Measurements from ENCODE around the gene CRIP1.
A peak's percentile ranks its signal among the peaks of the same experiment; 100 is the strongest.

The CRIP1 gene, protein sequence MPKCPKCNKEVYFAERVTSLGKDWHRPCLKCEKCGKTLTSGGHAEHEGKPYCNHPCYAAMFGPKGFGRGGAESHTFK

DNA sequence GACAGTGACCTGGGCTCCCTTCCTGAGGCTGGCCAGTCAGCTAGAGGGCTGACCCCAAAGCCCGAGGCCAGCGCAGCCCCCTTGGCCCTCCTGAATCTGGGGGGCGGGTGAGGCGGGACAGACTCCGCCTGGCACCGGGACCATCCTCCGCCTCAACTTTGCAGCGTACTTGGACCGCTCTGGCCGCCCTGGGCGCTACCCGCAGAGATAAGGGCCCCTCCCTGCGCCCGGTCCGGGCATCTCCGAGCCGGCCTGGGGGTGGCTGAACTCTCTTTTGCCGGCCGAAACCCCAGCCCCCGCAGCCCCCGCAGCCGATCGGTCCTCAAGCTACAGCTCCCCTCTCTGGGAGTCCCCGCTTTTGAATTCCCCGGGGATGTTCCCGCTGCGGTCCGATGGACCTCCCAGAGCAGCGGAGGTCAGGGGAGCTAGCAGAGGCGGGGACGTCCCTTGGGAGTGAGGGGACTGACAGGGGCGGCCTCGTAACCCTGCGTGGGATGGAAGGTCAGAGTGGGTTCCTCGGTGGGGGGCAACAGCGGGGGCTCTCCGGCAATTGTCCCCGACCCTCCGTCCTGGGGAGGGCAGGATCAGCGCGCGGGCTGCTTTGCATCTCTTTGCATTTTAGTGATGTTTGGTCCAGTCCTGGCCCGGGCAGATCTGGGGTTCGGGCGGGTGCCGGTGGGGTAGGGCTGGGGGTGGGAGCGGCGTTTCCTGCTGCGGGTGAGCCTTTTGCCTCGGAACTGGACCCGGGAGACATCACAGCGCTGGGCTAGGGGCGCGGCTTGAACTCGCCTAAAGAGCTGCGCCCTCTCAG lies at the start of gene CRIP1:
CRIP1 (plus strand) TSS at position 724 of the 811 bp plus-strand sequence. CDS start 374 bp downstream, outside the sequence.
- DNase-seq (ENCODE audit: low read depth in 2 of 2), result no peak

DNA sequence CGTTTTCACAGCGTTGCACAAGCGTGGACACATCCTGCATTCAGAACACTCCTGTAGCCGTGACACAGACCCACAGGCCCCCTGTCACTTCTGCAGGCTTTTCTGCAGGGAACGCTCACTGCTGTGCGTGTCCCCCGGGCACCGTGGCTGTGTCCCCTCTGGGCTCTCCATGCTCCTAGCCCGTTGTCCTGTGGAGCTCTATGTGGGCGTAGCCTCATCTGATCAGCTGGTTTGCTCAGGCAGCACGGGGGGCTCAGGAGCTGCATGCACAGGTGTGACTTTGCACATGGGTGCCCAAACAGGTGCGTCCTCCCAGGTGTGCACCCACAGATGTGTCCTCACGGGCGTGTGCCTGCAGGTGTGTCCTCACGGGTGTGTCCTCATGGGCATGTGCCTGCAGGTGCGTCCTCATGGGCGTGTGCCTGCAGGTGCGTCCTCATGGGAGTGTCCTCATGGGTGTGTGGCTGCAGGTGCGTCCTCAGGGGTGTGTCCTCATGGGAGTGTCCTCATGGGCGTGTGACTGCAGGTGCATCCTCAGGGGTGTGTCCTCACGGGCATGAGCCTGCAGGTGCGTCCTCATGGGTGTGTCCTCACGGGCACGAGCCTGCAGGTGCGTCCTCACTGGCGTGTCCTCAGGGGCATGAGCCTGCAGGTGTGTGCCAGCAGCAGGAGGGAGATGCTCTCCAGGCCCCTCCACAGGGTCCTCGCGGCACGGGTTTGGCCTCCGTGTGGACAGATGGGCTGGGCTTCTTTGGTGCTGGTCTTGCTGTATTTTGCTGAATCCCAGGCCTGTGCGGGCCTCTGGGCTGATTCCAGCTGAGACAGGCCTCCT lies 49.6 kb upstream of the CRIP1 start:
- no peak for DNase-seq (ENCODE audit: low read depth in 2 of 2)

DNA sequence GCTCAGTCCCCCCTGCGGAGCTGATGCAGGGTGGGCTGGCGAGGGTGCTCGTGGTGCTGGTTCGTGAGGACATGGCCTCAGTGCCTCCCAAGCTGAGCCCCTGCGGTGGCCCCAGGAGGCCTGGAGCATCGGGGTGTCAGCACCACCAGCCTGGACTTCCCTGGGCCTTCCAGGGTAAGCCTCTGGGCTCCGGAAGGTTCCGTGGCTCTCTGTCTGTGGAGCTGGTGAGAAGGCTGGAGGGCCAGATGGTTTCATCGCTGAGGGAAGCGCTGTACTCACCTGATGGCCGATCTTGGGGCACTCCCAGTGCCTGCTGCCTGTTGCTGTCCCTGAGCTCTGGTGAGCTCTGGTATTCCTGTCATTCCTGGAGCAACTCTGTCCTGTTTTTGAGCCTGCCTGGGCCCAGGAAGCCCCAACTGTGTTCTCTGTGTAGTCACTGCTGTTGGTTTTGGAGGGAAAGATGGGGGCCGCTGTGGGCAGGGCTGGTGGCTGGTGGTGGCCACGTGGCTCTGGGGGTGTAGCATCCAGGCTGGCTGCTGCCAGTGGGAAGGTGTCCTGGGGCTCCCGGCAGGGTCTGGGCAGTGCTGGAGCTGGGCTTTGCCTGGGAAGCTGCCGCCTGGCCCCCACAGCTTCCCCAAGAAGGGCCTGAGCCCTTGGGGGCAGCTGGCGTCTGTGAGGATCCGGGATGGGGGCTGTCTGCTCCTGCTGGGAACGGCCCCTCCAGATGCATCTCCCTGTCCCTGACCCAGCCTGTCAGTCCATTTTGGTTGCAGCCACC lies 48.8 kb upstream of the CRIP1 start:
- DNase-seq (ENCODE audit: low read depth in 2 of 2), result no peak

DNA sequence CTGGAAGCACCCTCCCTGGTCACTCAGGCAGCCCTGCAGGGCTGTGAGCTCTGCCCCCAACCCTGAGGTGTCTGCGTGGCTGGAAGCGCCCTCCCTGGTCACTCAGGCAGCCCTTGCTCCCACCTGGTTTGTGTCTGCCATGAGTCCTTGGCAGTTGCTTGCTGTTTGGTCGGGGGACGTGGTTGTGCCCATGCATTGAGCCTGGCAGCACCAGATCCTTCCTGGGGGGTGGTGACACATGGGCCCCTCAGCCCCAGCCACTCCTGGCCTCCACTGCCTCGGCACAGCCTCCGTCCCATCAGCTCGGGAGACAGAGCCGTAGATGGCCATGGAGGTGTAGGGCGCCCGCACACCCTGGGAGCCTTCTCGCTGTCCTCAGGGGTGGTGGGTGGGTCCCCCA lies 47.5 kb upstream of the CRIP1 start:
- DNase-seq (ENCODE audit: low read depth in 2 of 2), result no peak

DNA sequence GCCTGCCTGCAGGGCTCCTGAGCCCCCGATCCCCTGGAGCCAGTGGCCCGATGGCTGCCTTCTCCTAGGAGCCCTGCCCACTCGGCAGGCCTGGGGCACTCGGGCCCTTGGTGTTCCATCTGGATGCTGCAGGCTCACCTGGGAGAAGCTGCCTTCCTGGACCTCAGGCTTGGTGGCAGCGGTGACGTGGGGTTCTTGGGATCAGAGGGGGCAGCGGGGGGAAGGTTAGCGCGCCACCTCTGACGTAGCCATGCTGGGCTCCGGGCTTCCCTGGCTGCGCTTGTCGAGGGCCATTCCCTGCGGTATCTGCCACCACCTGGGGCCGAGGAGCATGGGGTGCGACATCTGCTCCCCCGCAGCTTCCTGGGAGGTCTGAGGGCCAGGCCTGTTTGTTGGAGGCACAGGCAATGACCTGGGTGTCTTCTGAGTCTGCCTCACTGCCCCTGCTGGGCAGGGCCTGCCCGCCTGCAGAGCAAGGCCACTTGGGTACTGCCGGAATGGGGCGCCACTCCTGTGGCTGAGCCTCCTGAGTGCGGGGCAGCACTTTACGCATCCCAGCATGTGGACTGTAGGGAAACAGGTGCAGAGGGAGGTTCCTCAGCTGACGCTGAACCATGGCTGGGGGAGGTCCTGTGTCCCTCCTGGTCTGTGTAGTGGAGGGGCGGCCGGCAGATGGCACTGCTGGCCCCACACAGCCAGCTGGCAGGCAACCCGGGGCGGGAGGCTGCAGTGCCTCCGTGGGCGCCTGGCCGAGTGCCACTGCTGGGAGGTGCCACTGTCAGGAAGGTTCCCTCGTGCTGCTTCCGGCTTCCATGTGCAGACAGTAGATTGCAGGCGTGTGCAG lies 46.8 kb upstream of the CRIP1 start:
- no peak for DNase-seq (ENCODE audit: low read depth in 2 of 2)

DNA sequence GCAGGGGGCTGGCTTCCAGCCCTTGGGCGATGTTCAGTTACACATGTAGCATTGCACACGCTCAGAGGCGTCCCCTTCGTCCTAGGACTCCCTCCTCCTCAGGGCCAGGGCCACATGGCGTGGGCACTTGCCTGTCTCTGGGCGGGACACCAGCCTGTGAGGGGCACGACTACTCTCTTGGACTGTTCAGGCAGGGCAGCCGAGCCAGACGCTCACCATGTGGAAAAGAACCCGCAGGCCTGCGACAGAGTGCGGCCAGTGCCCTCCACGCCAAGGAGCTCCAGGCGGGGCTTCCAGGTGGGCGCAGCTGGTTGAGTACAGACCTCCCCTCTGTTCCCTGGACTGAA lies 46.2 kb upstream of the CRIP1 start:
- no peak for DNase-seq (ENCODE audit: low read depth in 2 of 2)

DNA sequence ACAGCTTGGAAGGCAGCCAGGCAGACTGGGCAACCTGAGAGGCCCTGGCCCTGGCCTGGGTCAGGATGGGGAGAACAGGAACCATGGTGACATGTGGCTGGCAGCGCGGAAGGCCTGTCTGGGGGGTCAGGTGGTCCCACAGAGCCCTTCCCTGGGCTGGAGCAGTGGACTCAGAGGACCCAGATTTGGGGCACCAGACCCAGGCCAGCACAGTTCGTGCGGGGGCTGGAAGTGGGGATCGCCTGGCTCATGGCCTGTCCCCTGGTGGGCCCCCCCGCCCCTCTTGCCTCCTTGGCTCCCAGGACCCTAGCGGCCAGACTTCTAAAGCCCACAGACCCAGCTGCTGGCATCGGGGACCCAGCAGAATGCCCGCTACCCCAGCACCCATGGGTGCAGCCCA lies 45.7 kb upstream of the CRIP1 start:
- no peak for DNase-seq (ENCODE audit: low read depth in 2 of 2)

DNA sequence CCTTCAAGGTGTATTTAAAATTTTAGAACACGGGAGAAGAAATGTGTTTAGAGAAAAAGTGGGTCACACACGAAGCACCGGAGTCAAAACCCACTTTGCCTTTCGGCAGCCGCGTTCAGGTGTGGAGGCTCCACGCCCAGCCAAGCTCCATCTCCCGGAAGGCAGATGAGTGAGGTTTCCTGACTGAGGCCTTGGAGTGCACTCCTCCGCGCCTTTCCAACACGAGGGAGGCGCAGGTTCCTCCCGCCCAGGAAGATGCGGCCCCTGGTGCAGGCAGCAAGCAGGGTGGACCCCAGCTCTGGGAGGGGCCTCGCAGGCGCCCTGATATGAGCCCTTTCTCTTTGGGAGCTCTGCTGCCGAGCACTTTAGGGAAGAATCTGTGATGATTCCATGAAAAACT lies 44.6 kb upstream of the CRIP1 start:
- no peak for DNase-seq (ENCODE audit: low read depth in 2 of 2)

DNA sequence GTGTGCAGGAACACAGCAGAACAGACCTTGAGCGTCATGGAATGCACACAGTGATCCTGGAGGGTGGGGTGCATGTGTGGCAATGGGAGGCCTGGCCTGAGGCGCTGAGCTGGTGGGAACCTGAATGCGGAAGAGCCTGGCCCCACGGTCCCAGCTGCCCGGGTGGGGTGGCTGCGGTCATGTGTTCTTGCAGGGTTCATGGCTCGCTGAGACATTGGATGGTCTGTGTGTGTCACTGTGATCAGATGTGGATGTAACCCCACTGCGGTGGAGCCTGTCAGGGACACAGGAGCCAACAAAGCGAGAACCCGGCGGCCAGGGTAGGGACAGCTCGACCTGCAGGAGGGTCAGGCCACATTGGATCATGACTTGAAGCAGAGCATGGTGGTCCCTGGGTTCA lies 43.9 kb upstream of the CRIP1 start:
- DNase-seq (ENCODE audit: low read depth in 2 of 2), result no peak

DNA sequence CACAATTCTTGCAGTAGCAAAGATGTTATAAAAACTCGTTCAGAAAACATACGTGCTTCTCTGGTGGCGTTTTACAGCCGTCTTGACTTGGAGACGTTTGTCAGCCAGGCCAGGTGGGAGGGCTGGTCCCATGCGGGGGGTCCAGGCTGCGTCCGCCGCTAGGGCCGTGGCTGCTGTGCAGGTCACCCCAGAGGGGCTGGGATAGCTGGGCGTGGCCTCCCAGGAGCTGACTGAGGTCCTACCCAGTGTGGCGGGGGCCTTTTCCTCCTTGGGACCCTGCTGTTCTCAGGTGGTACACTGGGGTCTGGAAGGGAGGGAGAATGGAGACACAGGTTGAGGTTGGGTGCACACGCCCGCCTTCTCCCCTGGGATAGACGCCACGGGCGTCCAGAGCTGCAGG lies 41.8 kb upstream of the CRIP1 start:
- no peak for DNase-seq (ENCODE audit: low read depth in 2 of 2)

DNA sequence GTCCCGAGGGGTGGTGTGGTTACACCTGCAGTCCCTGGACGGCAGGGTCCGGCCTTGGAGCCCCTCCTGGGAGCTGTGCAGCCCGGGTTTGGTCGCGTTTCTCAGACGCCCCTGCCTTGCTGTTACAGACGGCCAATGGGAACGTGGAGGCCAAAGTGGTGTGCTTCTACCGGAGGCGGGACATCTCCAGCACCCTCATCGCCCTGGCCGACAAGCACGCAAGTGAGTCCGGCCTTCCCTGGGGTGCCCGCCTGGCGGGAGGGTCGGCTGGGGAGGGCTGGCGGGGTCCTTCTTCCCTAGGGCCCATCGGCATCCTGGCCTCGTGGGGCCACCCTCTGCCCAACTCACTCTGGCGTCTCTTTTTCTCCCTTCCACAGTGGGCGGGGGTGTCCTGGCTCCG lies 41.4 kb upstream of the CRIP1 start:
- no peak for DNase-seq (ENCODE audit: low read depth in 2 of 2)

DNA sequence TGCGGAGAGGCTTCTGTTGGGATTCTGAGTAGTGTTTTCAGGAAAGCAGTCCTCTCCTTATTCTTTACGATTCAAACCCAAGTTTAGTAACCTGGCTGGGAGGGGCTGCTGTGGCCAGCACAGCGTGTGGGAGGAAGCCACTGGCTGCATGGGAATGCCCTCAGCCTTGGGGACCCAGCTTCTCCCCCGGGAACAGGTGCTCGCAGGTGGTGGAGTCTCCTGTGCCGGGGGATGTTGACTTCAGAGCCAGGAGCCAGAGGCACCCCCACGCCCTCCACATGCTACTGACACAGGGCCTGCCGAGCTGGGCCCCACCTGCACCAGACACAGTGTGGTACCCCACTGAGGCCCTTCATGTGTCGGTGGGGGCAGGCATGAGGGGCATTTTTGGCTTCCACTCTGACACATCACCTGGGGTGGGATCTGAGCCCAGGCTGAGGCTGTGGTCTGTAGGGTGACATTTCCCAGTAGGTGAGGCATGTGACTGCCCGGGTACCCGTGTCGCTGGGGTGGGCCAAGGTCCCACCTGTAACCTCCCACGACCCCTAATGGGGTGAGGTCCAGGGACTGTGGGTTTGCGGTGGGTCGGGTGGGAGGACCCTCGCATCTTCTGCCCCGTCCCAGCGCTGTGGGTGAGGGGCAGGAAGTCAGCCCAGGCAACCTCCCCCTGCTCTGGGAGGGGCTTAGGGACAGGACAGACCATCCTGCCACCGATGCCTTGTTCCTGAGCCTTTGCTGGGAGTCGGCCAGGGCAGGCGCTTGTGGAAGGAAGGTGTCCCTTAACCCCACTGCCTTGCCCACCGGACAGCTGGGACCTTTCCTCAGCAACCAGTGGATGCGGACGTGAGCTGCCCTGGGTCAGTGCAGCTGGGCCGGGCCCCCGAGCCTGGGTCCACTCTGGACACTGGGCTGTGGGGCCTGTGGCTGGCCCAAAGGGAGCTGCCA lies 40.5 kb upstream of the CRIP1 start:
- no peak for DNase-seq (ENCODE audit: low read depth in 2 of 2)

DNA sequence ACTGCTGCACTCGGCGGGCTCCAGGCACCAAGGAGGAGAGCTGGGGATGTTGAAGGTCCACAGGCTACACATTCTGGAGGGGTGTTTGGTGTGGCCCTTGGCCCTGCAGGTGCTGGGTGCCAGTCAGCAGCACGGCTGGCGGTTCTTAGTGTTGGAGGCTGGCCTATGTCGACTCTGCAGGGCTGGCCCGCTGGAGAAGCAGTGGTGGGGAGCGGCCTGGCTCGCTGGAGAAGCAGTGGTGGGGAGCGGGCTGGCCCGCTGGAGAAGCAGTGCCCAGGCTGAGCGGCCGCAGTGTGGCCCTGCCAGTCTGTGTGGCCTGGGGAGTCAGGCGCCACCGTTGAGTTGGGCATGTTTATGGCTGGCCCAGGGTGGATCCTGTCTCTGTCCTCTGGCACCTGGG lies 39.7 kb upstream of the CRIP1 start:
- no peak for DNase-seq (ENCODE audit: low read depth in 2 of 2)

DNA sequence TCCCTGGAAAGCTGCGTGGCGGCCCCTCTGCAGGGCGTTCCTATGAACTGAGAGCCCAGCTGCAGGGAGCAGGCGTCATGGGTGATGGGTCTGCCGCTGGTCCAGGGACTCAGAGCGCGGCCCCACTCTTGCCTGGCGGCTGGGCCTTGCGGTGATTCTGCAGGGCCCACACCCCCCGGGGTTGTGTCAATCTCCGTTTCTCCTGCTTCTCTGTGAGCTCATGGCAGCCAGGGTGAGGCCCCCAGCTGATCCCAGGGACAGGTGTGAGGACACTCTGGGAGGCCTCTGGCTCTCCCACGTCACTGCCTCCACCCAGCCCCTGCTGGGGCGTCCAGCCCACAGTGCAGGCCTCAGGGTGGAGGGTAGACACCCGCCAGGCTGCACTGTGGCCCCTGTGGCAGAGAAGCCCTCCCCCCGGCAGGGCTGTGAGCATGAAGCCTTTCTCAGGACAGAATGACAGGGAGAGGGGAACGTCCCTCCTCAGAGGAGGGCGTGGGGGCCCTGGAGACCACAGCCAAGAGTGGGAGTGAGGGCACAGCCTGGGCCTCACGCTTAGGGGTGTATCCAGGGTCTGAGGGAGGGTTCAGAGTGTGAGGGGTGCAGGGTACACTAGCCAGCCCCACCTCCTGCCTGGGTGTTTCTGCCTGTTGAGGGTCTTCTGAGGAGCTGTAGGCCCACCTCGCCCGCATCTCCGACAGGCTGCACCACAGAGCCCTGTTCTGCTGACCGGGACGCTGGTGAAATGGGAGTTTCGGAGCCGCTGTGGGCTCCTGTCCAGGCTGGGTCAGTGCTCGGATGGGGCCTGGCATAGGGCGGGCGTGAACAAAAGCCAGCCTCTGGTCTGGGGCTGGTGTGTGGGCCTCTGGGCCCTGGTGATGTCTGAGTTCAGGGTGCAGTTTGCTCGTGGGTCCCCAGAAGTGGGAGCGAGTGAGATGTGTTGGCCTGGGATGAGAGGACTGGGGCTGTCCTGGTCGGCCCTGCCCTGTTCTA lies 38.7 kb upstream of the CRIP1 start:
- DNase-seq (ENCODE audit: low read depth in 2 of 2), result no peak

DNA sequence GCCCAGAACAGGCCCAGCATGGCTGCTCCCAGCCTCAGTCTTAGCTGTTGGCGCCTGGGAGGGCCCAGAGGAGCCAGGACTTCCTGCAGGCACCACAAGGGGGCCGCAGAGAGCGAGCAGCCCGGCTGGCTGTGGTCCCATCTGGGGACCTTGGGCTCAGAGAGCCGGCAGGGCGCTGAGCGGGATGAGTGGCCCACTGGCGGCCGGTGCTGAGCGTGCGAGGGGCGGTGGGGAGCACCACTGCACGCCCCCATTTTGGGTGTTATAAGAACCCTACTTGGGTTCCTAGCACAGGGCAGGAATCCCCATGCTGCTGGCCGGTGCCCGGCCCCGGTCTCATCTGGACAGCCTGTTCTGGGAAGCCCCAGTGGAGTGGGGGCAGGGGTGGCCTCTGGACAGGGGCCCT lies 38.0 kb upstream of the CRIP1 start:
- DNase-seq (ENCODE audit: low read depth in 2 of 2), result peak; percentile 34 to 49

DNA sequence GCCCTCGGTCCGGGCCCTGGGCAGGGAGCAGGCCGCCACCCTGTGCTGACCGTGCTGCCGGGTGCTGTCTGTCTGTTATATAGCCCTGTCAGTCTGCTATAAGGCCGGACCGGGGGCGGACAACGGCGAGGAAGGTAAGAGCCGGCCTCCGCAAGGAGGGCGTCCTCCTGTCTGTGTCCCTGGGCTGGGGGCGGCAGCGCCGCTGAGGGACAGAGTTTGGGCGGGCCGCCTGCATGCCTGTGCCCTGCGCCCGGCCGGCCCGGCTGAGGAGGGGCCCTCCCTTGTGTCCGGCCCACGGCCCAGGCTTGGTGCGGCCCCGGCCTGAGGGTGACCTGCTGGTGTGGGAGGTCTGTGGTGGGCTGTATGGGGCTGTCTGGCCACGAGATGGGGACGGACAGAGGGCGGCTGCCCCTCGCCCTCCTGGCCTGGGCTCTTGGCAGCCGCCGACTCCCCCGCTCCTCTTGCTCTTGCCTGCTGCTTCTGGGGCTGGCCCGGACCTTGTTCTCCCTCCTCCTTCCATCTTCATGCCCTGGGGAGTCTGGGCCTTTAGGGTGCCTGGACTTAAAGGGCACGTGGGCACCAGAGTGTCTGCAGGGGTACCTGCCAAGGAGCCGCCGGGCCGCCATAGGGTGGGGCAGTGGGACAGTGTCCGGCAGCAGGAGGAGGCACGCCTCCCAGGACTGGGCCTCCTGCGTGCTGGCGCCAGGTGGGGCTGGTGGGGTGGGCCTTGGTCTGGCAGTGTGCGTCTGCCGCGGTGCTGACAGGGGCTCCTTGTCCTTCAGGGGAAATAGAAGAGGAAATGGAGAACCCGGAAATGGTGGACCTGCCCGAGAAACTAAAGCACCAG lies 37.2 kb upstream of the CRIP1 start:
- no peak for DNase-seq (ENCODE audit: low read depth in 2 of 2)

DNA sequence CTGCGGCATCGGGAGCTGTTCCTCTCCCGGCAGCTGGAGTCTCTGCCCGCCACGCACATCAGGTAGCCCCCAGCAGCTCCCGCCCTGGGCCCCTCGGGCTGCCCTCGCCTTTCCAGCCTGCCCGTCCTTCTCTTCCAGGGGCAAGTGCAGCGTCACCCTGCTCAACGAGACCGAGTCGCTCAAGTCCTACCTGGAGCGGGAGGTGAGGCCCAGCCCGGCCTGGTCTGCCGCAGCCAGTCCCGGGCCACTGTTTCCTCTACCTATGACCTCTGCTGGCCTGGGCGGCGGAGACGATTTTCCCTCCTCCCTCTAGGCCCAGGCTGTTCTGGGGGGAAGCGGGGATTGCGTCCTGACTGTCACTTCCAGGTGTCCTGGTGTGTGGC lies 36.6 kb upstream of the CRIP1 start:
- no peak for DNase-seq (ENCODE audit: low read depth in 2 of 2)

All from activated CD4-positive, alpha-beta T cell treated with anti-CD3 and anti-CD28 coated beads for 24 hours (primary cell).